Measurements from ENCODE around the gene PFN3.

DNA sequence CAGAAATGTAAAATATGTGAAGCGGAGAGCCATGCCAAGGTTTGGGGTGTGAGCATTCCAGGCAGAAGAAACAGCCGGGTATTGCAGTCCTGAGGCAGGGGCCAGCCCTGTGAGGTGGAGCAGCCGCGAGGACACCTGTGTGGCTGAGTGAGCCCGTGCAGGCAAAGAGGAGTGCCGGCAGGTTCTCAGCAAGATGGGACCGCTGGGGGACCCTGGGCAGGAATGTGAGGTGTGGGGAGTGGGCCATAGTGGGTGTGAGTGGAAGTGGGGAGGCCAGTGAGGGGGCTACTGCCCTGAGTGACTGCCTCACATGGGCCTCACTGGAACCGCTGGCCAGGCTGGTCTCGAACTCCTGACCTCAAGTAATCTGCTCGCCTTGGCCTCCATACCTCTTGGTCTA lies 38.0 kb upstream of the PFN3 start:
- TF ChIP-seq, protein P1, sequence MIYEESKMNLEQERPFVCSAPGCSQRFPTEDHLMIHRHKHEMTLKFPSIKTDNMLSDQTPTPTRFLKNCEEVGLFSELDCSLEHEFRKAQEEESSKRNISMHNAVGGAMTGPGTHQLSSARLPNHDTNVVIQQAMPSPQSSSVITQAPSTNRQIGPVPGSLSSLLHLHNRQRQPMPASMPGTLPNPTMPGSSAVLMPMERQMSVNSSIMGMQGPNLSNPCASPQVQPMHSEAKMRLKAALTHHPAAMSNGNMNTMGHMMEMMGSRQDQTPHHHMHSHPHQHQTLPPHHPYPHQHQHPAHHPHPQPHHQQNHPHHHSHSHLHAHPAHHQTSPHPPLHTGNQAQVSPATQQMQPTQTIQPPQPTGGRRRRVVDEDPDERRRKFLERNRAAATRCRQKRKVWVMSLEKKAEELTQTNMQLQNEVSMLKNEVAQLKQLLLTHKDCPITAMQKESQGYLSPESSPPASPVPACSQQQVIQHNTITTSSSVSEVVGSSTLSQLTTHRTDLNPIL (CRISPR knock-in tag; IDR thresholded peaks at IDR 0.05; ENCODE audit: low read depth): no peak
- TF ChIP-seq ZFP30 (CRISPR knock-in tag; IDR thresholded peaks at IDR 0.05) (no peak), ZC3H10 (CRISPR knock-in tag; IDR thresholded peaks at IDR 0.05) (no peak), RARB (CRISPR knock-in tag; IDR thresholded peaks at IDR 0.05) (no peak), ZFP3 (CRISPR knock-in tag; IDR thresholded peaks at IDR 0.05) (no peak), BACH2 (CRISPR knock-in tag; IDR thresholded peaks at IDR 0.05; ENCODE audit: borderline replicate concordance) (no peak), TCF4 (CRISPR knock-in tag; IDR thresholded peaks at IDR 0.05; ENCODE audit: borderline replicate concordance) (no peak), GLIS3 (CRISPR knock-in tag; IDR thresholded peaks at IDR 0.05) (no peak)
- TF ChIP-seq, protein P2, sequence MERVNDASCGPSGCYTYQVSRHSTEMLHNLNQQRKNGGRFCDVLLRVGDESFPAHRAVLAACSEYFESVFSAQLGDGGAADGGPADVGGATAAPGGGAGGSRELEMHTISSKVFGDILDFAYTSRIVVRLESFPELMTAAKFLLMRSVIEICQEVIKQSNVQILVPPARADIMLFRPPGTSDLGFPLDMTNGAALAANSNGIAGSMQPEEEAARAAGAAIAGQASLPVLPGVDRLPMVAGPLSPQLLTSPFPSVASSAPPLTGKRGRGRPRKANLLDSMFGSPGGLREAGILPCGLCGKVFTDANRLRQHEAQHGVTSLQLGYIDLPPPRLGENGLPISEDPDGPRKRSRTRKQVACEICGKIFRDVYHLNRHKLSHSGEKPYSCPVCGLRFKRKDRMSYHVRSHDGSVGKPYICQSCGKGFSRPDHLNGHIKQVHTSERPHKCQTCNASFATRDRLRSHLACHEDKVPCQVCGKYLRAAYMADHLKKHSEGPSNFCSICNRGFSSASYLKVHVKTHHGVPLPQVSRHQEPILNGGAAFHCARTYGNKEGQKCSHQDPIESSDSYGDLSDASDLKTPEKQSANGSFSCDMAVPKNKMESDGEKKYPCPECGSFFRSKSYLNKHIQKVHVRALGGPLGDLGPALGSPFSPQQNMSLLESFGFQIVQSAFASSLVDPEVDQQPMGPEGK (CRISPR knock-in tag; IDR thresholded peaks at IDR 0.05; ENCODE audit: borderline replicate concordance): no peak

Measured in SK-N-SH treated with all-trans-retinoic acid at 6 μM for 48 hours (cell line).